ENCODE measurements around the gene TPGS1.

DNA sequence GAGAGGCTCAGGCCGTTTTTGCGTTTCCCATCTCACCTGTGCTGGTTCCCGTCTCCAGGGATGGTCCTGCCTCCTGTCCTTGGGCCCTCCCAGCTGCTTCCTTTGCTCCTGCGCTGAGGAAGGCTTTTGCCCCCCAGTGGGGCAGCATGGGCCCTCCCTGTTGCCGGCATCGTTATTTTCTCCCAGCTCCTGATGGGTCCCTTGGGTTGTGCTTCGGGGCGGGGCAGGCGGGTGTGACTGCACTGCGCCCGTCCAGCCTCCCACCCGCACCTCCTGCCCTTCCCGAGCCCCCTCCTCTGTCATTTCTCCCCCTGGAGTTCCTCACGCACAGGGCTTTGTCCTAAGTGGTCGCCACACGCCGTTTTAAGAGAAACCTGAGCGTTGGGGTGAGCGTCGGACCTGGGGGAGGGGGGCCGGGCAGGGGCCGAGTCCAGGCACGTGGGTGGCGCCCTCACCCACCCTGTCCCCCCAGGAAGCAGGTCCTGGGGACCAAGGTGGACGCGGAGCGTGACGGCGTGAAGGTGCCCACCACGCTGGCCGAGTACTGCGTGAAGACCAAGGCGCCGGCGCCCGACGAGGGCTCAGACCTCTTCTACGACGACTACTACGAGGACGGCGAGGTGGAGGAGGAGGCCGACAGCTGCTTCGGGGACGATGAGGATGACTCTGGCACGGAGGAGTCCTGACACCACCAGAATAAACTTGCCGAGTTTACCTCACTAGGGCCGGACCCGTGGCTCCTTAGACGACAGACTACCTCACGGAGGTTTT is 33.8 kb downstream of the TPGS1 start:
- TF ChIP-seq, protein P1, sequence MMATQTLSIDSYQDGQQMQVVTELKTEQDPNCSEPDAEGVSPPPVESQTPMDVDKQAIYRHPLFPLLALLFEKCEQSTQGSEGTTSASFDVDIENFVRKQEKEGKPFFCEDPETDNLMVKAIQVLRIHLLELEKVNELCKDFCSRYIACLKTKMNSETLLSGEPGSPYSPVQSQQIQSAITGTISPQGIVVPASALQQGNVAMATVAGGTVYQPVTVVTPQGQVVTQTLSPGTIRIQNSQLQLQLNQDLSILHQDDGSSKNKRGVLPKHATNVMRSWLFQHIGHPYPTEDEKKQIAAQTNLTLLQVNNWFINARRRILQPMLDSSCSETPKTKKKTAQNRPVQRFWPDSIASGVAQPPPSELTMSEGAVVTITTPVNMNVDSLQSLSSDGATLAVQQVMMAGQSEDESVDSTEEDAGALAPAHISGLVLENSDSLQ (IDR thresholded peaks at IDR 0.05), result no peak
- no peak for TF ChIP-seq FOXK2 (IDR thresholded peaks at IDR 0.05)
- TF ChIP-seq FOXM1 (IDR thresholded peaks at IDR 0.05; ENCODE audit: borderline replicate concordance), result no peak
- TF ChIP-seq SP1 (IDR thresholded peaks at IDR 0.05), result no peak
- no peak for TF ChIP-seq BHLHE40 (IDR thresholded peaks at IDR 0.05; ENCODE audit: borderline replicate concordance)
- no peak for TF ChIP-seq SUZ12 (IDR thresholded peaks at IDR 0.05)
- no peak for TF ChIP-seq HDGF (IDR thresholded peaks at IDR 0.05; ENCODE audit: borderline replicate concordance)
- TF ChIP-seq ELF4 (IDR thresholded peaks at IDR 0.05), result no peak
- TF ChIP-seq ZNF384 (IDR thresholded peaks at IDR 0.05), result no peak
- no peak for TF ChIP-seq TARDBP (IDR thresholded peaks at IDR 0.05)
- no peak for TF ChIP-seq FOXA1 (IDR thresholded peaks at IDR 0.05)
- no peak for TF ChIP-seq LEF1 (IDR thresholded peaks at IDR 0.05; ENCODE audit: borderline replicate concordance)
